ENCODE results near the gene APOB. TPM values are rescaled to one million over a fixed set of nuclear protein-coding genes. Genes with fewer than 3 reads are reported as not detected.

The APOB gene
- total RNA-seq, 1 experiment from 2014 or later: not detected

DNA sequence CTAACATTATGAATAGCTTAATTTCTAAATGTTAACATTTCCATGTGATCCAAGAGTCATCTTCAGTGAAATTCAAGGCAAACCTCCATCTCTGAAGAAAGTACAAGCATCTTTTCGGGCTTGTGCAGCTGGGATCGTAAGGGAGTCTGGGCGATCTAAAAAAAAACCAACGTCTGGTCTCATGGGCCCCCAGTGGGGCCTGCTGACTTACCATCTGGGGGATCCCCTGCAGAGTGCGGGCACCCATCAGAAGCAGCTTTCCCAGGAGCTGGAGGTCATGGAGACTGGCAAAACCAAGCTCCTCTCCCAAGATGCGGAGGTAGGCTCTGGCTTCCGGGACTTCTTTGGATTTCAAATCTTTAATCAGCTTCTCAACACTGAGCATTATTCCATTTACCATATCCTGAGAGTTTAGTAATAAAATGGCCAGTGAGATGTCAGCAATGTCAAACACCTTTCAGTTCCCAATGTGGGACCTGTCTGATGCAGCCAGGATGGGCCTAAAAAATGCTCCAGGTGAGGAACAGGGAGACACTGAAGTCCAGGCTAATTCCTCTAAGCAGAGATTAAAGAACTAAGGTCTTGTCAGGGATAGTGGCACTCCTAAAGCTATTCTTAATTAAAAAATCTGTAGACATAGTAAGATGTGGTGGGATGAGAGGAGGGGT lies 19.0 kb downstream of the APOB start:
- no peak overlapping the region for H3K4me3 ChIP-seq (ENCODE audit: low read length)
- TF ChIP-seq EZH2phosphoT487 (IDR thresholded peaks at IDR 0.05; ENCODE audit: borderline replicate concordance, low read length) (no peak), EZH2 (IDR thresholded peaks at IDR 0.05; ENCODE audit: low read length, unreplicated experiment) (no peak), CTCF (conservative IDR thresholded peaks at IDR 0.05; ENCODE audit: low read depth, low read length) (no peak)
- H3K9me2 ChIP-seq (replicated peaks; ENCODE audit: low read length): no peaks in the 10 kb centered on the region
- intact Hi-C loops (cut with micrococcal nuclease): no loop called here
- H3K79me2 ChIP-seq (ENCODE audit: low read length): no peaks in the 10 kb centered on the region
- no peak overlapping the region for H3K27ac ChIP-seq (ENCODE audit: low read length)
- no peaks in the 10 kb centered on the region for H3K9me3 ChIP-seq (ENCODE audit: low read length)
- H3K36me3 ChIP-seq (ENCODE audit: low read depth, low read length): no peaks in the 10 kb centered on the region
- ChIA-PET POLR2A (ENCODE audit: unreplicated experiment) (no interaction called here), CTCF (no interaction called here)
- H3K27me3 ChIP-seq (ENCODE audit: low read length): peaks cover 11% of the 10 kb centered on the region; the same call in 1 of the 2 replicates
- H2AFZ ChIP-seq (ENCODE audit: low read length): no peak overlapping the region
- no peaks in the 10 kb centered on the region for H3K4me1 ChIP-seq (ENCODE audit: insufficient read depth, low read length)
- DNase-seq (no peak), ATAC-seq (no peak)
- no peaks in the 10 kb centered on the region for H3F3A ChIP-seq (ENCODE audit: low read length, unreplicated experiment)
- no peak overlapping the region for H3K4me2 ChIP-seq (ENCODE audit: low read length)
- no TSS peak for BruUV-seq (replicated peaks)
- no peak overlapping the region for H3K9ac ChIP-seq (ENCODE audit: low read length)
- no peaks in the 10 kb centered on the region for H4K20me1 ChIP-seq (ENCODE audit: low read length)

DNA sequence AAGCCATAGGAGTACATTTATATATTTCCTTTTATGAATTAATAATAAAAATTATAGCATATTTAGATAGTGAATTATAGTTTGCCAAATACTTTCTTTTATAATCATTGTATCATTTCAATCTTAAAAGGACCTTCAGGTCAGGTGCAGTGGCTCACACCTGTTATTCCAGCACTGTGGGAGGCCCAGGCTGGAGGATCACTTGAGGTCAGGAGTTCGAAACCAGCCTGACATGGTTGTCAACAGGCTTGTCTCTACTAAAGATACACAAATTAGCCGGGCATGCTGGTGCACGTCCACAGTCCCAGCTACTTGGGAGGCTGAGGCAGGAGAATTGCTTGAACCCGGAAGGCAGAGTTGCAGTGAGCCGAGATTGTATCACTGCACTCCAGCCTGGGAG lies 19.7 kb downstream of the APOB start:
- no peak overlapping the region for H3K4me2 ChIP-seq (ENCODE audit: low read length)
- BruUV-seq (replicated peaks): no TSS peak
- intact Hi-C loops (cut with micrococcal nuclease): no loop called here
- no peaks in the 10 kb centered on the region for H3K79me2 ChIP-seq (ENCODE audit: low read length)
- H3K9me3 ChIP-seq (ENCODE audit: low read length): no peaks in the 10 kb centered on the region
- no peaks in the 10 kb centered on the region for H3F3A ChIP-seq (ENCODE audit: low read length, unreplicated experiment)
- H3K27ac ChIP-seq (ENCODE audit: low read length): no peak overlapping the region
- no peaks in the 10 kb centered on the region for H3K4me1 ChIP-seq (ENCODE audit: insufficient read depth, low read length)
- ATAC-seq (no peak), DNase-seq (no peak)
- ChIA-PET CTCF (no interaction called here), POLR2A (ENCODE audit: unreplicated experiment) (no interaction called here)
- H3K9me2 ChIP-seq (replicated peaks; ENCODE audit: low read length): no peaks in the 10 kb centered on the region
- no peak for TF ChIP-seq EZH2 (IDR thresholded peaks at IDR 0.05; ENCODE audit: low read length, unreplicated experiment)
- TF ChIP-seq EZH2phosphoT487 (IDR thresholded peaks at IDR 0.05; ENCODE audit: borderline replicate concordance, low read length): no peak
- no peak for TF ChIP-seq CTCF (conservative IDR thresholded peaks at IDR 0.05; ENCODE audit: low read depth, low read length)
- H3K9ac ChIP-seq (ENCODE audit: low read length): no peak overlapping the region
- H3K36me3 ChIP-seq (ENCODE audit: low read depth, low read length): no peaks in the 10 kb centered on the region
- H3K4me3 ChIP-seq (ENCODE audit: low read length): no peak overlapping the region
- peaks cover 11% of the 10 kb centered on the region; the same call in 1 of the 2 replicates for H3K27me3 ChIP-seq (ENCODE audit: low read length)
- H2AFZ ChIP-seq (ENCODE audit: low read length): no peak overlapping the region
- no peaks in the 10 kb centered on the region for H4K20me1 ChIP-seq (ENCODE audit: low read length)

DNA sequence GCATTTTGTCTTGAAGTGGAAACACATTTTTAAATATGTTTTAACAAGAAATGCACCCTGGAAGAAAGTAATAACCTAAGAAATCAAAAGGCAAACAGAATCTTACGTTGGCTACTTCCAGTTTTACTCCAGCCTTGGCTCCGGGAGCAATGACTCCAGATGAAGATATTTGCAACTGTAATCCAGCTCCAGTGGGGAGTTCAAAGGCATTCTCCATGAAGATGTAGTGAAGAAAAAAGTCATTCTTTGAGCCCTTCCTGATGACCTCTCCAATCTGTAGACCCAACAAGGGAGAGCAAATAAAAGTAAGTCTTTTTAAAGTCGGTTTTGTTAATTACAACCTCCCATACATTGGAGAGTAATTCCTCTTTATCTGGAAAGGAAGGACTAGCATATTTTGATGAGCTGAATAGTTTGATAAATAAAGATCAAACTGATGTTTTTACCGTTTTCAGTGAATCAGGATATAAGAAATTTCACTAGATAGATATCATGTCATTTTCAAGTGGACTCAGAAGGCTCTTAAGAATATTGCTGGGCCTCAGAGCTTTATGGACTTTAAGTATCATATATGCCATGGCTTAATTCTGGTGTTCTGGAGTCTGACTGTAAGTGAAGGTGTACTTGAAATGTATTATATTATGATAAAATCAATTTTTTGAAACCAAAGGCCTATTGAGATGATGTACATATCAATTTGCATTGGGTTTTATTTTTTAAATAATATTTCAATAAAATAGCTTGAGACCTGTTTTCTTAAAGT lies 20.3 kb downstream of the APOB start:
- Histone ChIP-seq H3F3A (ENCODE audit: low read length, unreplicated experiment) (no peaks in the 10 kb centered on the region), H4K20me1 (ENCODE audit: low read length) (no peaks in the 10 kb centered on the region), H3K27me3 (ENCODE audit: low read length) (peaks cover 11% of the 10 kb centered on the region; the same call in 1 of the 2 replicates), H3K4me2 (ENCODE audit: low read length) (no peak overlapping the region), H3K9me3 (ENCODE audit: low read length) (no peaks in the 10 kb centered on the region), H3K79me2 (ENCODE audit: low read length) (no peaks in the 10 kb centered on the region), H3K36me3 (ENCODE audit: low read depth, low read length) (no peaks in the 10 kb centered on the region), H3K9ac (ENCODE audit: low read length) (no peak overlapping the region), H2AFZ (ENCODE audit: low read length) (no peak overlapping the region), H3K9me2 (replicated peaks; ENCODE audit: low read length) (no peaks in the 10 kb centered on the region), H3K4me1 (ENCODE audit: insufficient read depth, low read length) (no peaks in the 10 kb centered on the region), H3K27ac (ENCODE audit: low read length) (no peak overlapping the region), H3K4me3 (ENCODE audit: low read length) (no peak overlapping the region)
- POLR2A ChIA-PET (ENCODE audit: unreplicated experiment): no interaction called here
- DNase-seq (no peak), ATAC-seq (no peak)
- intact Hi-C loops (cut with micrococcal nuclease): no loop called here
- CTCF ChIA-PET: no interaction called here
- TF ChIP-seq EZH2phosphoT487 (IDR thresholded peaks at IDR 0.05; ENCODE audit: borderline replicate concordance, low read length): no peak
- TF ChIP-seq CTCF (conservative IDR thresholded peaks at IDR 0.05; ENCODE audit: low read depth, low read length): no peak
- TF ChIP-seq EZH2 (IDR thresholded peaks at IDR 0.05; ENCODE audit: low read length, unreplicated experiment): no peak
- no TSS peak for BruUV-seq (replicated peaks)

Data from PC-3 (cell line).